WERI-Rb-1 (cell line): ENCODE data around the gene MEF2A.

Experiments
- DNase-seq: peaks from one replicate; pipeline ENCODE4 v3.0.0-alpha.2; 2020
- H3K27ac ChIP-seq: fragments of 250-450 bp; sonication (Bioruptor Pico); 2 replicates; pipeline ENCODE4 v1.5.1; 2020; ENCODE audit warnings: mild to moderate bottlenecking, moderate library complexity
- H3K27me3 ChIP-seq: fragments of 250-450 bp; sonication (Bioruptor Pico); 2 replicates; pipeline ENCODE4 v1.5.1; 2021; ENCODE audit warnings: mild to moderate bottlenecking, low read depth, moderate library complexity; ENCODE audit not compliant: insufficient read depth, severe bottlenecking
- H3K36me3 ChIP-seq: fragments of 250-450 bp; sonication (Bioruptor Pico); 2 replicates; pipeline ENCODE4 v1.5.1; 2020; ENCODE audit warnings: mild to moderate bottlenecking, moderate library complexity
- H3K4me3 ChIP-seq: 2 replicates; pipeline ENCODE4 v1.5.1; 2011; ENCODE audit warnings: low read depth, mild to moderate bottlenecking, control low read depth, low read length
- H3K9me3 ChIP-seq: fragments of 250-450 bp; sonication (Bioruptor Pico); 2 replicates; pipeline ENCODE4 v1.5.1; 2021; ENCODE audit warnings: mild to moderate bottlenecking, moderate library complexity; ENCODE audit not compliant: severe bottlenecking
- CTCF ChIP-seq: IDR thresholded peaks from 2 replicates; pipeline ENCODE4 v1.5.1; 2011; ENCODE audit warnings: low read depth, mild to moderate bottlenecking, control low read depth, inconsistent platforms, low read length

MEF2A gene

GRCh38 chr15:99726333-99726732, 160.5 kb downstream of the MEF2A start:
- Histone ChIP-seq H3K4me3 (no peak overlapping the region), H3K36me3 (peaks cover 5% of the 10 kb centered on the region), H3K27me3 (no peaks in the 10 kb centered on the region), H3K9me3 (no peaks in the 10 kb centered on the region), H3K27ac (no peak overlapping the region)
- no peak for TF ChIP-seq CTCF
- no peak for DNase-seq

DNA sequence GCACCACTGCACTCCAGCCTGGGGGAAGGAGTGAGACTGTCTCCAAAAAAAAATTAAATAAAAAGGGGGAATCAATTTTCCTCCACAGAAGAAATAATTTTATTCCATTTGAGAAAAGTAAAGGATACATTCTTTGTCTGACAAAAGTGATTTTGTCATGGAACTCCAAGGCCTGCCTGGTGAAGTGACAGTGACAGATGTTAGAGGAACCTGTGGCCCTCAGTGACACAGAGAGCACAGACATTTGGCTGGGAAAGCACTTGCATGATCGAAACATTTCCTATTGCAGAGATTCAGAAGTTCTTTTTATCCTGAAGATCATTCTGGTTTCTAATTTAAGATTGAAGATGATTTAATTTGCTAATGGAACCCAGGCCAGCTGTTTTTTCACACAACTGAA, 161.5 kb downstream of the MEF2A start:
- H3K27me3 ChIP-seq: no peaks in the 10 kb centered on the region
- no peak overlapping the region for H3K4me3 ChIP-seq
- no peaks in the 10 kb centered on the region for H3K9me3 ChIP-seq
- DNase-seq: no peak
- no peak overlapping the region for H3K27ac ChIP-seq
- peaks cover 5% of the 10 kb centered on the region for H3K36me3 ChIP-seq
- no peak for TF ChIP-seq CTCF

DNA sequence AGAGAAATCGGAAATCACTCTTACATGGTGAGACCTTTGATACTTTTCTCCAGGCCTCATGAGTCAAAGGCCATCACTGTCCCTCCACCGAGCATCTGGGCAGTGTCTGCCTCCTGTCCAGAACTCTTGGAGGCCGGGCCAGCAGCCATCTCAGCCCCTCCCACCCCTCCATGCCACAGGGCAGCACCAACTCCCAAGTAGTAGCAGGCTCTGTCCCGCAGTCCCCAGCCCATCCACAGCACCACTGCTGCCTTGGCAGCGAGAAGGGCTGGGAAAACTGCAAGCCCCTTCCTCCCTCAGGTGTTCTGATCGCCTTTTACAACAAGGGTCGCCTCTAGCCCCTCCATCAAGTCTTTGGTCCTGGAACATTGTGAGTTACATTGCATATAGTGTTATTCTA, 161.9 kb downstream of the MEF2A start:
- H3K36me3 ChIP-seq: peaks cover 5% of the 10 kb centered on the region
- H3K27me3 ChIP-seq: no peaks in the 10 kb centered on the region
- DNase-seq: no peak
- no peak for TF ChIP-seq CTCF
- no peak overlapping the region for H3K4me3 ChIP-seq
- no peaks in the 10 kb centered on the region for H3K9me3 ChIP-seq
- no peak overlapping the region for H3K27ac ChIP-seq

- Histone ChIP-seq H3K27me3 (no peaks in the 10 kb centered on the region), H3K9me3 (peaks cover 4% of the 10 kb centered on the region), H3K27ac (no peak overlapping the region), H3K36me3 (peaks cover 5% of the 10 kb centered on the region), H3K4me3 (no peak overlapping the region)
- no peak for DNase-seq
- TF ChIP-seq CTCF: no peak
These were observed 163.1 kb downstream of the MEF2A start for GRCh38 chr15:99728916-99729315.

- TF ChIP-seq CTCF: no peak
- Histone ChIP-seq H3K9me3 (peaks cover 4% of the 10 kb centered on the region), H3K4me3 (no peak overlapping the region), H3K27ac (no peak overlapping the region), H3K27me3 (no peaks in the 10 kb centered on the region), H3K36me3 (peaks cover 5% of the 10 kb centered on the region)
- DNase-seq: no peak
These were observed 163.5 kb downstream of the MEF2A start for GRCh38 chr15:99729327-99729726.

GRCh38 chr15:99729920-99730319, 164.1 kb downstream of the MEF2A start:
- TF ChIP-seq CTCF: peak; percentile 50; the same call in 1 of the 2 replicates
- H3K4me3 ChIP-seq: no peak overlapping the region
- H3K27ac ChIP-seq: no peak overlapping the region
- H3K36me3 ChIP-seq: peaks cover 5% of the 10 kb centered on the region
- no peak for DNase-seq
- peaks cover 4% of the 10 kb centered on the region for H3K9me3 ChIP-seq
- no peaks in the 10 kb centered on the region for H3K27me3 ChIP-seq
